ENCODE data around the gene CCNL1. TPM values are rescaled to one million over a fixed set of nuclear protein-coding genes. Genes with fewer than 3 reads are reported as not detected.
A peak's percentile ranks its signal among the peaks of the same experiment; 100 is the strongest.

Gene CCNL1
- total RNA-seq, 4 donors from 2014 or later = 309 to 477 (median 414) TPM

DNA sequence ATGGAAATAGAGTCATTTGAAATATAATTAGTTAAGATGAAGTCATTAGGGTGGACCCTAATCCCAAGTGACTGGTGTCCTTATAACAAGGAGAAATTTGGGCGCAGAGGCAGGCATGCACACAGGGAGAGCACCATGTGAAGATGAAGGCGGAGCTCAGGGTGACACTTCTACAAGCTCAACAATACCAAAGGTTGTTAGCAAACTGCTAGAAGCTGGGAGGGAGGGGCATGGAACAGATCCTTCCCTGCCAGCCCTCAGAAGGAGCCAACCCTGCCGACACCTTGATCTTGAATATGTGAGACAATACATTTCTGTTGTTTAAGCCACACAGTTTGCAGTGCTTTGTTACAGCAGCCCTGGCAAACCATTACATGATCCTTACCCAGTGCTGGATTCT, 57.8 kb downstream of the CCNL1 start:
- H3K4me3 ChIP-seq = no peak overlapping the region
- H3K27ac ChIP-seq = no peak overlapping the region
- H3K27me3 ChIP-seq = no peaks in the 10 kb centered on the region
- peaks cover 0 to 12% (median 0%) of the 10 kb centered on the region in 4 donors for H3K4me1 ChIP-seq
- H3K36me3 ChIP-seq = no peaks in the 10 kb centered on the region
- H3K9me3 ChIP-seq = no peaks in the 10 kb centered on the region
- no peak for TF ChIP-seq POLR2A (IDR thresholded peaks at IDR 0.05)
- TF ChIP-seq, protein P1, sequence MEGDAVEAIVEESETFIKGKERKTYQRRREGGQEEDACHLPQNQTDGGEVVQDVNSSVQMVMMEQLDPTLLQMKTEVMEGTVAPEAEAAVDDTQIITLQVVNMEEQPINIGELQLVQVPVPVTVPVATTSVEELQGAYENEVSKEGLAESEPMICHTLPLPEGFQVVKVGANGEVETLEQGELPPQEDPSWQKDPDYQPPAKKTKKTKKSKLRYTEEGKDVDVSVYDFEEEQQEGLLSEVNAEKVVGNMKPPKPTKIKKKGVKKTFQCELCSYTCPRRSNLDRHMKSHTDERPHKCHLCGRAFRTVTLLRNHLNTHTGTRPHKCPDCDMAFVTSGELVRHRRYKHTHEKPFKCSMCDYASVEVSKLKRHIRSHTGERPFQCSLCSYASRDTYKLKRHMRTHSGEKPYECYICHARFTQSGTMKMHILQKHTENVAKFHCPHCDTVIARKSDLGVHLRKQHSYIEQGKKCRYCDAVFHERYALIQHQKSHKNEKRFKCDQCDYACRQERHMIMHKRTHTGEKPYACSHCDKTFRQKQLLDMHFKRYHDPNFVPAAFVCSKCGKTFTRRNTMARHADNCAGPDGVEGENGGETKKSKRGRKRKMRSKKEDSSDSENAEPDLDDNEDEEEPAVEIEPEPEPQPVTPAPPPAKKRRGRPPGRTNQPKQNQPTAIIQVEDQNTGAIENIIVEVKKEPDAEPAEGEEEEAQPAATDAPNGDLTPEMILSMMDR (IDR thresholded peaks at IDR 0.05) = no peak
- no peak for DNase-seq

DNA sequence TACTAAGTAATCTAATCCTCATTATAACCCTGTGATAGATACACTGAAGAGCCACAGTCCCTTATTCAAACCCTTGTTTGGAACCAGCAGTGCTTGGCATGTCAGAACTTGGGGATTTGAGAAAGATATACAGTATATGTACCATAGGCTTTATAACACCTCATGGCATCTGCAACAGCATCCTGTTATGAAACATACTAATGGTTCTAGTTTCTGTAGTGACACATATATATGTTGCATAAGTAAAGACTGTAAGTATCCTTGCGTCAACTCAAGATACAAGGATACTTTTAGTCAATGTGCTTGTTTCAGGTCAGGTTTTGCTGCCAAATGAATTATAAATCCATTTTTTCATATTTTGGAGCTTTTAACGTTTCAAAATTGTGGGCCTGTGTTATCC, 58.5 kb downstream of the CCNL1 start:
- Histone ChIP-seq H3K4me1 (peaks cover 0 to 12% (median 0%) of the 10 kb centered on the region in 4 donors), H3K27ac (no peak overlapping the region)

GRCh38 chr3:157100608-157101396, 59.1 kb downstream of the CCNL1 start:
- no peak for TF ChIP-seq POLR2A (IDR thresholded peaks at IDR 0.05)
- TF ChIP-seq, protein P1 (IDR thresholded peaks at IDR 0.05) = no peak
- no peaks in the 10 kb centered on the region for H3K36me3 ChIP-seq
- H3K27ac ChIP-seq = peak overlapping the region in 1 of 4 donors; percentile 27
- H3K27me3 ChIP-seq = no peaks in the 10 kb centered on the region
- no peak for DNase-seq
- no peak overlapping the region for H3K4me3 ChIP-seq
- H3K4me1 ChIP-seq = peaks cover 0 to 12% (median 0%) of the 10 kb centered on the region in 4 donors
- no peaks in the 10 kb centered on the region for H3K9me3 ChIP-seq

More for the DNA sequence above, 58.5 kb downstream of the CCNL1 start:
- H3K27me3 ChIP-seq = no peaks in the 10 kb centered on the region
- no peak for TF ChIP-seq POLR2A (IDR thresholded peaks at IDR 0.05)
- TF ChIP-seq, protein P1 (IDR thresholded peaks at IDR 0.05) = no peak
- no peaks in the 10 kb centered on the region for H3K9me3 ChIP-seq
- H3K36me3 ChIP-seq = no peaks in the 10 kb centered on the region
- DNase-seq = no peak
- H3K4me3 ChIP-seq = no peak overlapping the region

GRCh38 chr3:157100096-157100477, 59.9 kb downstream of the CCNL1 start:
- Histone ChIP-seq H3K27ac (peak overlapping the region in 1 of 4 donors; percentile 27), H3K36me3 (no peaks in the 10 kb centered on the region), H3K9me3 (no peaks in the 10 kb centered on the region), H3K27me3 (no peaks in the 10 kb centered on the region), H3K4me1 (peaks cover 0 to 10% (median 0%) of the 10 kb centered on the region in 4 donors), H3K4me3 (no peak overlapping the region)
- no peak for TF ChIP-seq POLR2A (IDR thresholded peaks at IDR 0.05)
- TF ChIP-seq, protein P1 (IDR thresholded peaks at IDR 0.05) = no peak
- no peak for DNase-seq

GRCh38 chr3:157099326-157100095, 60.4 kb downstream of the CCNL1 start:
- no peaks in the 10 kb centered on the region for H3K27me3 ChIP-seq
- no peaks in the 10 kb centered on the region for H3K9me3 ChIP-seq
- peaks cover 0 to 5% (median 0%) of the 10 kb centered on the region in 4 donors for H3K4me1 ChIP-seq
- H3K36me3 ChIP-seq = no peaks in the 10 kb centered on the region
- no peak for DNase-seq
- TF ChIP-seq POLR2A (IDR thresholded peaks at IDR 0.05) = no peak
- TF ChIP-seq, protein P1 (IDR thresholded peaks at IDR 0.05) = no peak
- peak overlapping the region in 2 of 4 donors; percentile 12 to 41 for H3K27ac ChIP-seq
- H3K4me3 ChIP-seq = no peak overlapping the region

Data from Peyer's patch (tissue), 4 donors.